OCI-LY3 (cell line): ENCODE results near the gene NR1H3.

Source experiments
- EZH2phosphoT487 ChIP-seq: fragments of 200-600 bp; shearing (Covaris generic); IDR thresholded peaks from 2 replicates; pipeline ENCODE4 v1.6.1; 2018; ENCODE audit warnings: antibody characterized with exemption, mixed run types, low read depth
- TF ChIP-seq, protein P1 (sequence below): fragments of 200-600, 300-600 bp; sonication (generic); IDR thresholded peaks from 2 replicates; pipeline ENCODE4 v1.5.1; 2014; ENCODE audit warnings: antibody characterized with exemption, low read length, low read depth

- TF ChIP-seq, protein P1, sequence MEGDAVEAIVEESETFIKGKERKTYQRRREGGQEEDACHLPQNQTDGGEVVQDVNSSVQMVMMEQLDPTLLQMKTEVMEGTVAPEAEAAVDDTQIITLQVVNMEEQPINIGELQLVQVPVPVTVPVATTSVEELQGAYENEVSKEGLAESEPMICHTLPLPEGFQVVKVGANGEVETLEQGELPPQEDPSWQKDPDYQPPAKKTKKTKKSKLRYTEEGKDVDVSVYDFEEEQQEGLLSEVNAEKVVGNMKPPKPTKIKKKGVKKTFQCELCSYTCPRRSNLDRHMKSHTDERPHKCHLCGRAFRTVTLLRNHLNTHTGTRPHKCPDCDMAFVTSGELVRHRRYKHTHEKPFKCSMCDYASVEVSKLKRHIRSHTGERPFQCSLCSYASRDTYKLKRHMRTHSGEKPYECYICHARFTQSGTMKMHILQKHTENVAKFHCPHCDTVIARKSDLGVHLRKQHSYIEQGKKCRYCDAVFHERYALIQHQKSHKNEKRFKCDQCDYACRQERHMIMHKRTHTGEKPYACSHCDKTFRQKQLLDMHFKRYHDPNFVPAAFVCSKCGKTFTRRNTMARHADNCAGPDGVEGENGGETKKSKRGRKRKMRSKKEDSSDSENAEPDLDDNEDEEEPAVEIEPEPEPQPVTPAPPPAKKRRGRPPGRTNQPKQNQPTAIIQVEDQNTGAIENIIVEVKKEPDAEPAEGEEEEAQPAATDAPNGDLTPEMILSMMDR, result no peak
- TF ChIP-seq EZH2phosphoT487, result no peak
Measured at GRCh38 chr11:47289856-47290255, 32.1 kb downstream of the NR1H3 start.
